Placental epithelial cell (primary cell): Measurements from ENCODE around the gene ANKRD36. TPM values are rescaled to one million over a fixed set of nuclear protein-coding genes. Genes with fewer than 3 reads are reported as not detected.

Source experiments
- small RNA-seq: library from RNA; depleted of rRNA; stranded (forward); fragments of <200 nt; gene quantifications from one replicate; pipeline ENCODE3, GENCODE V24; 2012
- total RNA-seq: library from RNA; depleted of rRNA; stranded (reverse); fragments of >200 nt; gene quantifications from 2 replicates; pipeline ENCODE4 v1.2.3, GENCODE V29; 2012

Gene ANKRD36
- total RNA-seq, result 36.4 and 66.0 TPM in 2 replicates

GRCh38 chr2:97113050-97113881, at the start of gene ANKRD36:
Gene ANKRD36 (plus strand): TSS chr2:97113153. CDS start chr2:97113740, 587 bp downstream.

DNA sequence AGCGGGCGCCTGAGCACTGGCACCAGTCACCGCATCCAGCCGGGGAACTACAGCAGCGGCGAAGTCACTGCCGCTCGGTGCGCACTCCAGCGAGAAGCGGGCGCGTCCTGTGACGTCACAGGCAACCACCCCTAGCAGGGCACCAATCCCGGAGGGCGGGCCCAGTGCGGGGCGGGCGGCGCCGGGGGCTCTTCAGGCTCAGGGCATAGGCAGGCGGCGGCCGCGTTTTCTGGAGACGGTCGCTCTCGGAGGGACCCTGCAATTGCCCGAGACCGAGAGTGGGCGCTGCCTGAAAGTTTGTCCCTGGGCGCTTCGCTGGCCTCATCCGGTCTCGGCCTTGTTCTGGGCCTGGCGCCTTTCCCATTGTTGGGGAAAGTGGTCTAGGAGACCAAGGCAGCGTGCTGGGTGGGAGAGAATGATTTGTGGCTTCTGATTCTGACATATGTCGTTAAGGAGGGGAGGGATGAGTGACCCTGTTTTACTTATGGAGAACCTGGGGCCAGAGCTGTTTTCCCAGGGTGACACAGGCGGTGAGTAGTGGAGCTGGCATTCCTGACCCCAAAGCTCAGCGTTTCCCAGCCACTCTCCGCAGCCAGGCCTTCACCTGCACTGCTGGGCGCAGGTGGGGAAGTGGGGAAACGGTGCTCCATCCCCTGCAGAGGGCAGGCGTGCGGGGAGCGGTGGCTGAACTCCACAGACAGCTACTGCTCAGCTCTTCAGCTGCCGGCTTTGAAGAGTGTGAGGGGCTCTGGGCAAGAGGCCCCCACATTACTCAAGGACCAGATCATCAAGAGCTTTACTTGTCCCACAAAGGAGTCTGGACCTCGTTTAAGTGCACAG, 18.0 kb upstream of the ANKRD36 start, which contains the start of gene FAHD2B:
TSS of gene FAHD2B (minus strand) at position 111 of the 840 bp plus-strand sequence. CDS start 3,176 bp downstream, outside the sequence.

Small RNA genes within 50 kb of the gene (small RNA-seq; reads per million reads assigned to genes)
- not detected for gene RN7SL313P

Other genes starting within 250 kb of the ANKRD36 start
- gene SEMA4C, start 243.1 kb upstream of the ANKRD36 start, total RNA-seq, result 72.7 and 121 TPM in 2 replicates
- gene FAM178B, start 126.6 kb upstream of the ANKRD36 start, total RNA-seq, result 1.2 TPM in 1 of 2 replicates, not detected in the other
- 4.7 and 4.8 TPM in 2 replicates for gene FAHD2B, start 18.3 kb upstream of the ANKRD36 start, total RNA-seq